ENCODE results near the gene NOTCH2.
"Not testable (repeated sequence)": the region's sequence is repeated elsewhere in the genome, so short reads cannot be mapped to it uniquely, and the experiment has no call there.

The NOTCH2 gene

DNA sequence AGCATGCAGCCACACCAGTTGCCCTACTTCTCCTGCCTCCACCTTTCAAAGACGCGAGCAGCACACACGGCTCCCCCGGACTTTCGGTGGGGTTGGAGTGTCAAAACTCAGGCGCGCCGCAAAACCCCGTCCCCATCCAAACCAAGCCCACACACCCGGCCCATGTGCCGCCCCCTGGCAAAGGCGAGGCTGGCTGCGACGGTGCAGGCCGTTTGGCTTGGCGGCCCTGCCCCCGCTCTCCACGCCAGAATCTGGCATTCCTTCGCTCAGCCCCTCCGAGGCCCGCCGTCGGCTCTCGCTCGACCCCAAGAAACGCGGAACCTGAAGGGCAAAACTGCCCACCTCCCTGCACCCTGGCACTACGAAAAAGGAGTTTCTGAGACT lies 787 bp downstream of the NOTCH2 start:
- not testable (repeated sequence) for DNase-seq (ENCODE audit: low spot score)

DNA sequence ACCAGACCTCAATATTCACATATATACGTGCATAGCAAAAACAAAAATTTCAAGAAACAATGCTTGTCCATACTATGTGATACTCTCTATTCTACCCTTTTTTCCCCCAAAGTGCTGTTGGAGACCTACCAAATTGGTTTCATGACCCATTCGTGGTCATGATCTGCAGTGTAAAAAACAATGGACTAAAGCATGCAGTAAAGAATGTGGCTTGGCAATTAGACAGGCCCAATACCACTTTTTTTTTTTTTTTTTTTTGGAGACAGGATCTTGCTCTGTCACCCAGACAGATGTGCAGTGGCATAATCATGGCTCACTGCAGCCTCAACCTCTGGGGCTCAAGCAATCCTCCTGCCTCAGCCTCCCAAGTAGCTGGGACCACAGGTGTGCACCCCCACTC lies 21.3 kb downstream of the NOTCH2 start:
- not testable (repeated sequence) for DNase-seq (ENCODE audit: low spot score)

DNA sequence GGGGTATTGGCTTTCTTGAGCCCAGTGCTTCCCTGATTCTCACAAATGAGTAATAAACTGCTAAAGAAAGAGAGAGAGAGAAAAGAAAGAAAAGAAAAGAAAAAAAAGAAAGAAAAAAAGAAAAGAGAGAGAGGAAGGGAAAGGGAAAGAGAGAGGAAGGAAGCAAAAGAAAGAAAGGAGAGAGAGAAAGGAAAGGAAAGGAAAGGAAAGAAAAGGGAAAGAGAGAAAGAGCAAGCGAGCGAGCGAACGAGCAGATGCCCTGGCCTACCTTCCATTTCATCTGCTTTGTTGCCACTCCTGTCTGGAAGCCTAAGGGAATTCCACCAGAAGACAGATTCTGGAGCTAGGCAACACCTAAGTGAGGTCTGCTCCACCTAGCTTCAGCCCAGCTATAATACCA lies 27.7 kb downstream of the NOTCH2 start:
- DNase-seq (ENCODE audit: low spot score): not testable (repeated sequence)

DNA sequence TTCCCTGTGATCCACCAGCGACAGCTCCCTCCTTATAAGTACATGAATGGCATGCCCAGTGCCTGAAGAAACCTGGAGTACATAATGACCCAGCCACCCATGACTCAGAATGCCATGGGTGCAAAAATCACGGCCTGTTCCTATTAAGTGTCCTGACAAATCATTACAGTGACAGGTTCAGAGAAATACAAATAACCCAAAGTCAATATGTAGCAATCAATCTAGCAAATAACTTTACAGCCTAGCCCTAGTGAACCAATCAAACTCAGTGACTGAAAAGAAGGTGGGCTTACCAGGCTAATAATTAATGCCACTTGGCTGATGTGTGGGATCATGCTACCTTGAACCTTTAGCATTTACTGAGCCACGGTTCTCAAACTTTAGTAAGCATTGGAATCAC lies 37.2 kb downstream of the NOTCH2 start:
- not testable (repeated sequence) for DNase-seq (ENCODE audit: low spot score)

DNA sequence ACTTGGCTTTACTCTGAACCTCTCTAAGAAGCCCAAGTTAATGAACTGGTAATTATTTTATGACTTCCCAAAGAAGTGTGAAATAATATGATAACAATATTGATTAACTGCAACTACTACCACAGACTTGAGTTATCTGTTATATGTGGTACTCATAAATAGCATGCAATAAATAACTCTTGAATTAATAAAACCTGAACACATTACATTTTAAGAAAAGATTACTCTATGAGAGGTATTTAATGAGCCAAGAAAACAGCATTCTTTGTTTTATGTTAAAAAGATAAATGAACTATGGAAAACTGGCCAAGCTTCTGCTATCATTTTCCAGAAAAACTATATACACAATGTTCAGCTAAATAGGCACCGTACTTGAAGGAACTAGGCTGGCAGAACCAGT lies 45.7 kb downstream of the NOTCH2 start:
- not testable (repeated sequence) for DNase-seq (ENCODE audit: low spot score)

DNA sequence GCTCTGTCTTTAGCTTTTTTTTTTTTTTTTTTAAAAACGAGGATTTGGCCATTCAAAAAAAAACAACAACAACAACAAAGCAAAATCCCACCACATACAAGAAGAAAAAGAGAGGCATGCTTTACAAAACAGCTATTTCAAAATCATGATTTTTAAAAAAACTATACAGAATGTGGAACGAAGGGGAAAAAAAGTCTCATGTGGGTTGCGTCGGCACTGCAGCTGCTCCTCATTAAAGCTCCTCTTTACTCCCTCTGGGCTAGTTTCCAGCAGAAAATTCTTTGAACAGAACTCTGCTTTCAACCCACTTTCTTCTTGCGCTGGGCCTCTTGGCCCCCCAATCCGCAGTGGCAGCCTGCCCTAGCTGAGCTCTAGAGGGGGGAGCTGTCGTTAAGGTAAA lies 54.5 kb downstream of the NOTCH2 start:
- not testable (repeated sequence) for DNase-seq (ENCODE audit: low spot score)

DNA sequence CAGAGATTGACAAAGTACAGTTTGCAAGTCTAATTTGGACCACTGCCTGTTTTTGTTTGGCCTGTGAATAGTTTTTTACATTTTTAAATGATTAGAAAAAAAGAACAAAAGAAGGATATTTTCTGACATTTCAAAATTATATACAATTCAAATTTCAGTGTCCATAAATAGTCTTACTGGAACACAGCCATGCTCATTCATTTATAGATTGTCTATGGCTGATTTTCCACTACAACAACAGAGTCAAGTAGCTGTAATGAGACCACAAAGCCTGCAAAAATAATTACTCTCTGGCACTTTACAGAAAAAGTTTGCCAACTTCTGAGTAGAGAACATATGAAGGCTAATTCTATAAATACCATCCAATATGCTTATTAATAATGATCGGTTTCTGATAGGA lies 61.1 kb downstream of the NOTCH2 start:
- not testable (repeated sequence) for DNase-seq (ENCODE audit: low spot score)

DNA sequence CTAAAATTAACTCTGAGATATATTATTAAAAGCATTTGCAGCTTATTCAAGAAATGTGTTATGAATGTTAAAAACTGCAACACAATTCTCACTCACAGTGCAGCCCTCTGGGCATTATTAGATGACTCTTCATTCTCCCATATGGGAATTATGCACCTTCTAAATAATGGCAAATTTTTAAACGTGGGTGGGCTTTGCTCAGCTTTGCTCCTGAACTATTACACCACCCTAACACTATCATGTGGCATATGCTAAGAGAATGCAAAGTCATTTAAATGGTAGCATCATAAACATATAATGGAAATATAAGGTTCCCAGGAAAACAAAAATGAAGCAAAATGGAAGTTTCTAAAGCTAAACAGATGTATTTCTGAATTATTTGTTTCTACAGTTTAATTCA lies 61.6 kb downstream of the NOTCH2 start:
- not testable (repeated sequence) for DNase-seq (ENCODE audit: low spot score)

DNA sequence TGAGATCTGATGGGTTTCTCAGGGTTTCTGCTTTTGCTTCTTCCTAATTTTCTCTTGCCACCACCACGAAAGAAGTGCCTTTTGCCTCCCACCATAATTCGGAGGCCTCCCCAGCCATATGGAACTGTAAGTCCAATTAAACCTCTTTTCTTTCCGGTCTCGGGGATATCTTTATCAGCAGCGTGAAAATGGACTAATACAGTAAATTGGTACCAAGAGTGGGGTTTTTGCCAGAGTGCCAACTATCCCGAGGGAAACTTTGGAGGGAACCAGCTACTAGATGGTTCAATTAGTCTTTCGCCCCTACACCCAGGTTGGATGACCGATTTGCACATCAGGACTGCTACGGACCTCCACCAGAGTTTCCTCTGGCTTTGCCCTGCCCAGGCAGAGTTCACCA lies 68.4 kb downstream of the NOTCH2 start:
- DNase-seq (ENCODE audit: low spot score): not testable (repeated sequence)

DNA sequence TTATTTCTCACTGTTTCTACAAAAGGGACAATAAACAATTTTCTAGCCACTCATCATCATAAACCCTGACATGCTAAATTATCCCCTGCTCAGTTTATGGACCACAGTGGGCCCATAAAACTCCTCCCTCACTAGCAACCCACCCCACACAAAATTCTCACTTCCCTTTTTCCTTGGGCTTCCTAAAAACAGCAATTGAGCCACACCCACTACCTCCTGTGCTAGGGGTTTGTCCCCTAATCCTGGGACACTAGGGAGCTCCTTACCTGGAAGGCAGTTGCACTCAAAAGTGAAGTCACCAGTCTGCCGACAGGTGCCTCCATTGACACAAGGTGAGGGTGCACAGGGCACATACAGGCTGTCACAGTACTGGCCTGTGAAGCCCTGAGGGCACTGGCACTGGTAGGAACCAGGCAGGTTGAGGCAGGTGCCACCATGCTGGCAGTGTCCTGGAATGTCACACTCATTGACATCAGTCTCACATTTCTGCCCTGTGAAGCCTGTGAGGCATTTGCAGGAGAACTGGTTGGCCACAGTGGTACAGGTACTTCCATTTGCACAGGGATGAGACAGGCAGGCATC lies 72.6 kb downstream of the NOTCH2 start:
- DNase-seq (ENCODE audit: low spot score): not testable (repeated sequence)

DNA sequence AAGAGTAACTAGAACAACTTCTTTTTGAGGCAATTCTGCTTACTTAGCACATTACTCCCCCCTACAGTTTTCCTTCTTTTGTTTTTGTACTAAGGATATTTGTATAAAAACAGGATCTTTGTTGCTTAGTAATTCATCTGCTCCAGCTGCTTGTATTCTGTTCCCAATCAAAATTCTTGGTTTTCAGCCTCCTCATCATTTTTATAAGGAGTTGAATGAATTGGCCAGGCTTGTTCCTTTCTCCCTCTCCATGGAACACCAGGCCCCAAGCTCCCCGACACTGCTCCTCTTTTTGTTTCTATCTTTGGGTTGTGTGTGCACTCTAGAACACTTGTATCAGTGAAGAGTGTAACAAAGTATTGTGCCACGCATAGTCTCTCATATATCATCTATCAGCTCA lies 73.5 kb downstream of the NOTCH2 start:
- not testable (repeated sequence) for DNase-seq (ENCODE audit: low spot score)

DNA sequence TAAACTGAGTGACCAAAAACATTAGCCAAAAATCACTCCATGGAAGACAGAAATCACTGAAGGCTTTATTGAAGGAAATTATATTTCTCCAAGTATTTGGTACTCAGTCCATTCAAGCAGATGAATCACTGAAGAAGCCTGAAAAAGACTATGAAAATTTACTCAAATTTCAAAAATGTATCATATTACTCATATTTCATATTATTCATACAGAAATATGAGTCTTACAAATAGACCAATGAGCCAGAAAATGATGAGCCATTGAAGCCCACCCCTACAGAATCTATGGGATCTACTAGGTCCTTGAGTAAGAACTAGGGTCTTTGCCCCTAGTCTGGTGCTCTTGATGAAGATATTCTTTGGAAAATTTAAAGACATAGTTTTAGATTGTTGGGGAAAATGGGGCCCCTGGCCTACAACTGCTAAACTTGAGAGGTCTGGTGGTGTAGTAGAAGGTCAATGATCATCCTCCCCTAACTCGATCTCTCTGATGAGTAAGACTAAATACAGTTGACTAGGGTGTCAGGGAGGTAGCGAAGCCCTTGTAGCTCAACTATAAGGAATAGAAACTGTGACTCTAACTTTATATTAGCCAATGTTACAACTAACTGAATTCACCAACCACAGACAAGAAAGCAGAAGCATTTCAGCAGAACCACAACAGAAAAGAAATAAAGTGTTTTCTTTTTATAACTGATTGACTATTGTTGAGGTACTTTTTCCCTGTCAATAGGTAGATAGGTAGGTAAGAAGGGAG lies 81.0 kb downstream of the NOTCH2 start:
- DNase-seq (ENCODE audit: low spot score): no peak

DNA sequence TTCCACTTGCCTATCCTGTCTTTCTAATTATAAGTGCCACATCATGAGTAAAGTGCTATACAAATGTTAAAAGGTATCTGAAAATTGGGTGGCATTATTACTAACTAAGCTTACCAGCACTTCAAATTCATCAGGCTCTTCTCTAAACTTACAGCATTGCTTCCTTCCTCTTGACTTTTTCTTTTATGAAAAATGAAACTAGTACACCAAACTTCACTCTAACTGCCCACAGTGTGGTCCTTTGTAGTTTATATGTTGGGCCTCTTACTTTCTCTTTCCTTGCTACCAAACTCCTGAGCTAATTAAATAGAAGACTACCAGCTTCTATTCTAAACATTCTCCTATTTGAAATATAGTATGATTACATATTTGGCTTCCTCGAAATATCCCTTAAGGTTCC lies 81.8 kb downstream of the NOTCH2 start:
- DNase-seq (ENCODE audit: low spot score): no peak

DNA sequence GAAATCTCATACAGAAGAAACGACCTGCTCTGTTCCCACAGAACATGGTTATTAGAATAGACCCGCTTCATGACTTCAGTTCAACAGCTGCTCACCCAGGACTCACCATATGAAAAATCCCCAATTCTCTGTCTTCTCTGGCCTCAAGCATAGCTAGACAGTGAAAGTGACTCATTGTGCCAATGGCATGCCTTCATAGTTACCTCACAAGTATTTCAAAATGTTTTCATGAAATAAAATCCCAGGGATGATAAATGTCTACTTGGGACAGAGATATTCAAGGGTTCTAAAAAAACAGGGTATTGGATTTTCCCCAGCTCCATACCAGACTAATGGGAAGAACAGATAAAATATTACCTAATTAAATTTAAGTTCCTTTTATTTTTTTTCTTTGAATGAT lies 82.3 kb downstream of the NOTCH2 start:
- no peak for DNase-seq (ENCODE audit: low spot score)

DNA sequence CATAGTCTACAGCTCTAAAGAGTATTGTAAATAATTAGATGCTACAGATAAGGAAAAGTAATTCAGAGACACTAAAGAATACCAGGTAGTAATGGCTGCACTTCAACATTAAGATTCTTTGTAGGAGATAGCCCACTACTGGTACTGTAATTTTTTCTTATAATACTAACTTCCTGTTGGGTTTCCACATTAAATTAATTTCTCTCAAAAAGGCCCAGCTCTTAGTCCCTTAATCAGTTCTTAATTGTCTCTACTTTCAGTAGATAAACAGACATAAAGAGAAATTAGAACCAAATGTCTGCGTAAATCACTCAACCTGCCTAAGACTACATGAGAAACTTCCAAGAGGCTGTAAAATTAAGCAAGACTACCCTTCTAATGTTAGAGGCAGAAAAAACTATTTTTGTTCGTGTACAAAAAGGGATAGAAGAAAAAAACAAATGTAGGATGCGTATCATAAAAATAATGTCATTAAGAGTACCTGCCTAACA lies 83.4 kb downstream of the NOTCH2 start:
- DNase-seq (ENCODE audit: low spot score): no peak

DNA sequence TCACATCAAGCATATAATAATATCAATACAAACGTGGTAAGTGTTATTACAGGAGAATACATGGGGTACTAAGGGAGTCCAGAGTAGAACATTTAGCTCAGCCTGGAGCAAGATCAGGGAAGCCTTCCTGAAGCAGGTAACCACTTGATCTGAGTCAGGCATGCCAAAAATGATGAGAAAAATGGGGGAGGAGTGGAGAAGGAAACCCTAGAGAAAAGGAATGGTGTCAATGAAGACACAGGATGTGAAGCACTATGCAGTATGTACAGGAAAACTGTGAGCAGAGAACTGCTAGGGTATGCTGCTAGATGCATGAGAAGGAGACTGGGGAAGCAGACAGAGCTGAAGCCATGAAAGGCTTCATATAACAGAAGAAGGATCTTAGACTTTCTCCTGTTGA lies 84.7 kb downstream of the NOTCH2 start:
- no peak for DNase-seq (ENCODE audit: low spot score)

DNA sequence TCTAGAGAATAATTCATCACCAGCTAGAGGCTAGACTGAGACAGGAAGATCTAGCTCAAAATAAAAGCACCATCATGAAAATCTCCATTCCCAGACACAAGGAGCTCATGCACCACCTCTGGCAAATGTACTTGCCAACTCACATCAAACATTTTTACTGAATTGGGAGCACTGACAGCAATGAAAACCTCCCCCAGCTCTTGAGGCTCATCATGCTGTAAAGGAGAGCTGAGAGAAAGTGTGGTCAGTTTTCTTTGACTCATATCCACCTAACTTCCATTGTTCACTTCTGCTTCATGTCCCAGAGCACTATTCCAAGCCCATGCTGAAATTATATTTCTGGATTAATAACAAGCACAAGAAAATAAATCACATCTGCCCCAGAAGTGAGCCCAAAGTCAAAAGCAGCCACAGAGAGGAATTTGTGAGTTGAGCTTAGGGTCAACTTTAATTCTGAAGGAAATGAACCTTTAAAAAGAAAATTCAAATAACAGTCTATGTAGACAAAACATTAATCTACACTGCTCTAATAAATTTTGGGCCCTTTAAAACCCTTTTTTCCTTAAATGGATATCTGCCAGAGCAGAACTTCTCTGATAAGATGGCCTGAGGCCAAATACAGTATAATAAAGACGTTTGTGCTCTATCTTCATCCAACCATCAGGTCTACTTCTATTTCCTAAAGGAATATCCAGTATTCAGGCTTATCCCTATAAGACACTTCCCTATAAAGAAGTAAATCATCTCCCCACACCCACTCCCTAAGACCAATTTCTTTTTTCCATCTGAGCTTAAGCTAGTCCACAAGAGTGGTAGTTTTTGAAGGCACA lies 87.3 kb downstream of the NOTCH2 start:
- DNase-seq (ENCODE audit: low spot score): no peak

DNA sequence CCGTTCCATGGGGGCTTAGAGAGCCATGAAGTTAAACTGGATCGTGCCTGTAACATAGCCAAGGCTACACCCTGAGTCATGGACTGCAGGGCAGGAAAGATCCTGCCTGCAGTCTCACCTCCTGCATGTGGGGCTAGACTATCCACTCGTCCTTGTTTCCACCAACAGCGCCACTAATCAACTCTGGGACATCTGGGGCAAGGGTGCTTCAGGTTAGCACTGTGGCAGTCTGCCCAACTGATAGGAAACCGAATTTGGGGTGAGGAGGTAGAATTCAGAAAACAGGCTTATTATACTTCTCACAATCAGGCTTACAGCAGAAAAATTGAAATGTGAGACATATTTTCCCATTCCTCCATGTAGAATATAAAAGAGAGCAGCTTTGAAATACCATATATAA lies 88.0 kb downstream of the NOTCH2 start:
- no peak for DNase-seq (ENCODE audit: low spot score)

DNA sequence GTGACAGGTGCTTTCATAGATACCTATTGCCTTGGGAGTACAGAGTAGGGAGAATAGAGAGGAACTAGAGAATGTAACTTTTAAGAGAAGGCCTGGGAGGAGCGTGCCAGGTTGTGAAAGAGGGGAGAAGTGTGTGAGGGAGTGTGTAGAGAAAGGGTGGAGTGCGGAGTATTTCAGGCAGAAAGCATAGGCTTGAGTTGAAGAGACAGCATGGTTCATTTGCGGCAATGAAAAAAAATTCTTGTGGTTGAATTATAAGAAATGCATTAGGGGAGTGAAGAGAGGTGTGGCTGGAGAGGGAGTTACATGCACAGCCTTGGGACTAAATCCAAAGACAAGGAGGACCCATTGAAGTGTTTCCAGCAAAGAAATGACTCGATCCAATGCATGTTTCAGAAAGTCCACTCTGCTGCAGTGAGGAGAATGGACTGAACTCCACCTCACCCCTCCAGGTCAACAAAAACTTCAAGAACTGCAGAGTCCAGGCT lies 91.4 kb downstream of the NOTCH2 start:
- no peak for DNase-seq (ENCODE audit: low spot score)

DNA sequence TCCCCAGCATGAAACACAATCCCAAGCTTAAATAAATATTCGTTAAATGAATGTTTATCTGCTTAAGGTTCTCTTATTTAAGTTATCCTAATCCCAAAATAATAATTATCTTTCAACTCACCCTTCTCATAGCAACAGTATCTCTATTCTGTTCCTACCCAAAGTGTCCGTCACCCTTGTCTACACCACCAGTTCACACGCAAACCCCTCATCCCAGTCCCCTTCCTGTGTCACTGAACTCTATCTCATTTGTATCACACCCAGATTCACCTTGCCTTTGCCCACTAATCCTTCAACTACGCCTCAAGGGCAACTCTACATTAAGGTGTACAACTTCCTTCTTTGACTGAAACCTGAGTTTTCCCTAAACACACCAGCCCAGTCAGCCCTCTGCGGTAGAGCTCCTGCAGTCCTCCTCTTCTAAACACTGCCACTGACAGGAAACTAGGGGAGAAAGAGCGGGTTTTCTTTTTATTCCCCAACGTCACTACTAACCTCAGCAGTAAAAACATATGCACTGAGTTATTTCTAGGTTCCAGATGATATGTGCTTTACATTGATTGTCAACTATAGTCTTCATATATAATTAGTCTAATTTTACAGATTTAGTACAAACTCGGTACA lies 92.2 kb downstream of the NOTCH2 start:
- DNase-seq (ENCODE audit: low spot score): not testable (repeated sequence)

DNA sequence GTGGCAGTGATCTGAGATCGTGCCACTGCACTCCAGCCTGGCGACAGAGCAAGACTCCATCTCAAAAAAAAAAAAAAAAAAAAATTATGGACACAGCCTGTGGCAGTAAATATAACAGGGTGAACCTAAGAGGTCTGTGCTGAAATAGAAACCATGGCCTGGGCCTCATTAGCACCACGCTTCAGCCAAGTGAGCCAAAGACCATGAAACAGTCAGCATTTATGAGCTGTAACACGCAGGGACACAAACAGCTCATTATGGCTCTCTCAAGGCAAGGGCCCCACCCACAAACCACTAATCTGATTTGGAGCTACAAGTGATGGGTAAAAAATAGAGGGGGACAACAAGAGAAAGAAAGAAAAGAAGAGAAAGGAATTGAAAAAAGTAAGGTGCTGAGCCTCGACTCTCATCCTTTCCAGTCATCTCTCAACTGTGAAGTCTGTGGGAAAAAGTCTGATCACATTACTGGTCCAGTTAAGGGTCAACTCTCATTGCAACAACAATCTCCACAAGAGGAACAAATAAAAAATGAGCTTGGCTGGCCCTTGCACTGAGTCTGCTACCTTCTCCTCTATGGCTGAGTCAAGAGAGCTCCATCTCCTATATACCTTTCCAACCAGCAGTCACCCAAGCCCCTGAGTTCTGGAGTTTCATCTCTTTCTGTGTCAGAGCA lies 93.7 kb downstream of the NOTCH2 start:
- not testable (repeated sequence) for DNase-seq (ENCODE audit: low spot score)

DNA sequence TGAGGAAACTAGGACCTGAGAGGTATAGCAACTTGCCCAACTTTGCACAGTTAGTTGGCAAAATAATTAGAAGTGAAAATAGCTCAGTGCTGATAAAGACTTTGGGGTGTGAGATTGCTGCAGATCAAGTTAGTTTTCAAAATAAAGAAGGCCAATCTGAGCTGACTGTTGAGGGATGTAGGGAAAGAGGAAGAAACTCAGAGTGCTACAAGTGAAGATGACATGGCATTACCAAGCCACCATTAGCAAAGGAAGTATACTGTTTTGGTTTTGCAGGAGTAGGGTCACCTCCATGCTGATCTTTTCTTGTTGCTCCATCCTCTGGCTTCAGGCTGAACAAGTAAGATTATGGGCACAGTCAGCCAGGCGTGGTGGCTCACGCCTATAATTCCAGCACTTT lies 94.5 kb downstream of the NOTCH2 start:
- DNase-seq (ENCODE audit: low spot score): no peak
